Thyroid gland (tissue), 4 donors: ENCODE results near the gene LMNTD1. TPM values are rescaled to one million over a fixed set of nuclear protein-coding genes. Genes with fewer than 3 reads are reported as not detected.
"Not testable (repeated sequence)": the region's sequence is repeated elsewhere in the genome, so short reads cannot be mapped to it uniquely, and the experiment has no call there.

Source experiments
- DNase-seq, 2 donors: peaks; one replicate each; pipeline ENCODE4 v3.0.0-alpha.2; 2019
- H3K27ac ChIP-seq, 3 donors: fragments of 200-600 bp; sonication (generic); 1 replicate in 2 of 3; 2 replicates in 1 of 3; pipeline ENCODE4 v1.5.1; 2016 to 2019; ENCODE audit warnings: mild to moderate bottlenecking in 1 of 3, moderate library complexity in 1 of 3
- H3K27me3 ChIP-seq: fragments of 200-600 bp; sonication (generic); one replicate; pipeline ENCODE4 v1.5.1; 2019
- H3K36me3 ChIP-seq, 2 donors: fragments of 200-600 bp; sonication (generic); one replicate each; pipeline ENCODE4 v1.5.1; 2016 to 2019
- H3K4me1 ChIP-seq, 2 donors: fragments of 200-600 bp; sonication (generic); one replicate each; pipeline ENCODE4 v1.5.1; 2017 to 2019
- H3K4me3 ChIP-seq, 3 donors: fragments of 200-600 bp; sonication (generic); replicated peaks in 1 of 3; 1 replicate in 2 of 3; 2 replicates in 1 of 3; pipeline ENCODE4 v1.5.1; 2016; ENCODE audit warnings: mild to moderate bottlenecking in 1 of 3
- H3K9me3 ChIP-seq: fragments of 200-600 bp; sonication (generic); one replicate; pipeline ENCODE4 v1.5.1; 2017
- POLR2A ChIP-seq, 2 donors: fragments of 450-650 bp; IDR thresholded peaks; one replicate each; pipeline ENCODE4 v1.6.1; 2017; ENCODE audit warnings: antibody characterized with exemption in 2 of 2, mild to moderate bottlenecking in 2 of 2, moderate library complexity in 1 of 2
- WGBS, 2 donors: methylation state at CpG; one replicate each; pipeline ENCODE4 v1.1.5; 2017; 5-methylcytosine and 5-hydroxymethylcytosine counted together
- intact Hi-C: fragments of 100-400 bp; cut with DNase I; formaldehyde crosslinking; loops from one replicate; pipeline ENCODE4 v1.15.1; 2023
- small RNA-seq: library from RNA; depleted of rRNA; stranded (forward); fragments of <200 nt; gene quantifications from one replicate; pipeline ENCODE3, GENCODE V24; 2016
- total RNA-seq, 4 donors: library from RNA; depleted of rRNA; stranded (reverse); fragments of >200 nt; gene quantifications; one replicate each; pipeline ENCODE4 v1.2.3, GENCODE V29; 2016
- TF ChIP-seq, protein P1 (sequence below), 6 experiments: fragments of 200-600 bp in 3 of 6; fragments of 450-650 bp in 3 of 6; sonication (generic) in 3 of 6; IDR thresholded peaks; one replicate each; pipeline ENCODE4 v1.5.1; 2016 to 2019; ENCODE audit warnings: antibody characterized with exemption in 6 of 6, mild to moderate bottlenecking in 2 of 6, inconsistent platforms in 1 of 6, moderate library complexity in 1 of 6

The LMNTD1 gene
- total RNA-seq, 4 donors from 2014 or later: 0.27 to 2.3 (median 0.67) TPM; not detected in 1

- Histone ChIP-seq H3K9me3 (no peaks in the 10 kb centered on the region), H3K4me3 (no peak overlapping the region), H3K27me3 (no peaks in the 10 kb centered on the region), H3K27ac (peak overlapping the region in 1 of 3 donors; percentile 40), H3K4me1 (peaks cover 16% of the 10 kb centered on the region in 2 donors), H3K36me3 (no peaks in the 10 kb centered on the region)
- WGBS, 2 donors: 54 to 78% methylated on average over 3 of the region's 3 CpGs
- TF ChIP-seq, protein P1, sequence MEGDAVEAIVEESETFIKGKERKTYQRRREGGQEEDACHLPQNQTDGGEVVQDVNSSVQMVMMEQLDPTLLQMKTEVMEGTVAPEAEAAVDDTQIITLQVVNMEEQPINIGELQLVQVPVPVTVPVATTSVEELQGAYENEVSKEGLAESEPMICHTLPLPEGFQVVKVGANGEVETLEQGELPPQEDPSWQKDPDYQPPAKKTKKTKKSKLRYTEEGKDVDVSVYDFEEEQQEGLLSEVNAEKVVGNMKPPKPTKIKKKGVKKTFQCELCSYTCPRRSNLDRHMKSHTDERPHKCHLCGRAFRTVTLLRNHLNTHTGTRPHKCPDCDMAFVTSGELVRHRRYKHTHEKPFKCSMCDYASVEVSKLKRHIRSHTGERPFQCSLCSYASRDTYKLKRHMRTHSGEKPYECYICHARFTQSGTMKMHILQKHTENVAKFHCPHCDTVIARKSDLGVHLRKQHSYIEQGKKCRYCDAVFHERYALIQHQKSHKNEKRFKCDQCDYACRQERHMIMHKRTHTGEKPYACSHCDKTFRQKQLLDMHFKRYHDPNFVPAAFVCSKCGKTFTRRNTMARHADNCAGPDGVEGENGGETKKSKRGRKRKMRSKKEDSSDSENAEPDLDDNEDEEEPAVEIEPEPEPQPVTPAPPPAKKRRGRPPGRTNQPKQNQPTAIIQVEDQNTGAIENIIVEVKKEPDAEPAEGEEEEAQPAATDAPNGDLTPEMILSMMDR (IDR thresholded peaks at IDR 0.05): no peak
- no peak for TF ChIP-seq POLR2A (IDR thresholded peaks at IDR 0.05)
- no peak for DNase-seq
- intact Hi-C loops: loop anchor here (10.0 kb wide), 1 partner anchor 591 kb away; no protein-coding TSS in a partner anchor
These were observed 119.3 kb downstream of the LMNTD1 start for GRCh38 chr12:25433581-25434325.

- no peak for DNase-seq
- H3K36me3 ChIP-seq: no peaks in the 10 kb centered on the region
- intact Hi-C loops: loop anchor here (10.0 kb wide), 1 partner anchor 592 kb away; no protein-coding TSS in a partner anchor
- no peaks in the 10 kb centered on the region for H3K9me3 ChIP-seq
- TF ChIP-seq POLR2A (IDR thresholded peaks at IDR 0.05): no peak
- TF ChIP-seq, protein P1 (IDR thresholded peaks at IDR 0.05): no peak
- no peak overlapping the region for H3K4me3 ChIP-seq
- peak overlapping the region in 1 of 3 donors; percentile 40 for H3K27ac ChIP-seq
- no peaks in the 10 kb centered on the region for H3K27me3 ChIP-seq
- peaks cover 16% of the 10 kb centered on the region in 2 donors for H3K4me1 ChIP-seq
These were observed 120.1 kb downstream of the LMNTD1 start for GRCh38 chr12:25433024-25433423.

DNA sequence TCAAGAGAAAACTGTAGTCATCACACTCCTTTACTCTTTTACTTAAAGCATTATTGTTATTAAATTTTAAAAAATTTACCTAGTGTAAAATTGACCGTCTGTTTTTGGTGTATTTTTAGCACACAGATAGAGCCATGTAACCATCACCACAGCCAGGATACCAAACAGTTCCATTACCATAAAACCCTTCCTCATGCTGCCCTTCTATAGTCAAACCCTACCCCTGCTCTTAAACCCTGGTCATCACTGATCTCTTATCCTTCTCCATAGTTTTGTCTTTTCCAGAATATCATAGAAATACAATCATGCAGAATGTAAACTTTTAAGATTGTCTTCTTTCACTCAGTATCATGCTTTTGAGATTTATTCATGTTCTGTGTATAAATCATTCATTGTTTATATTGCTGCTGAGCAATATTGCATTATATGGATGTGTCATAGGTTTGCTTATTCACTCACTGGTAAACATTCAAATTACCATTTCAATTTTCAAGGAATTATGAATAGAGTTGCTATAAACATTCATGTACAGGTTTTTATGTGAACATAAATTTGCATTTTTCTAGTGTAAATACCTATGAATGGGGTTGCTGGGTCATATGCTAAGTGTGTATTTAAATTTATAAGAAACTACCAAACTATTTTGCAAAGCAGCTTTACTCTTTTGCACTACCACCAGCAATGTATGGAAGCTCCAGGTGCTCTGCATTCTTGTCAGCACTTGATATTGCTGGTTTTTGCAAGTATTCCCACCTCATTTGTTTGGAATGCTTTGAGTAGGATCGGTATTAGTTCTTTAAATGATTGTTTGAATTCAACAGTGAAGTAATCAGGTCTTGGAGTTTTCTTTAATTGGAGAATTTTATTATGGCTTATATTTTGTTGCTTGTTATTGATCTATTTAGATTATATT lies 125.5 kb downstream of the LMNTD1 start:
- no peak for TF ChIP-seq POLR2A (IDR thresholded peaks at IDR 0.05)
- no peak for DNase-seq
- intact Hi-C loops: no loop called here
- no peaks in the 10 kb centered on the region for H3K36me3 ChIP-seq
- no peaks in the 10 kb centered on the region for H3K27me3 ChIP-seq
- H3K9me3 ChIP-seq: no peaks in the 10 kb centered on the region
- H3K4me3 ChIP-seq: no peak overlapping the region
- no peak overlapping the region for H3K27ac ChIP-seq
- WGBS, 2 donors: 78 to 85% methylated on average over 2 of the region's 2 CpGs
- H3K4me1 ChIP-seq: peaks cover 6 to 8% of the 10 kb centered on the region in 2 donors

DNA sequence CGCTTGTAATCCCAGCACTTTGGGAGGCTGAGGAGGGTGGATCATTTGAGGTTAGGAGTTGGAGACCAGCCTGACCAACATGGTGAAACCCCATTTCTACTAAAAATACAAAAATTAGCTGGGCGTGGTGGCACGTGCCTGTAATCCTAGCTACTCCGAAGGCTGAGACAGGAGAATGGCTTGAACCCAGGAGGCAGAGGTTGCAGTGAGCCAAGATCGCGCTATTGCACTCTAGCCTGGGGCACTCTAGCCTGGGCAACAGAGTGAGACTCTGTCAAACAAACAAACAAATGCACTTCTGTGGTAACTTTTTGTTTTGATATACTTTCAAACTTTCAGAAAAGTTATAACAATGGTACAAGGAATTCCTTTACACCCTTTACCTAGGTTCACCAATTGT lies 126.3 kb downstream of the LMNTD1 start:
- WGBS, 2 donors: 94 to 95% methylated on average over 6 of the region's 6 CpGs
- DNase-seq, H3K27ac ChIP-seq, H3K36me3 ChIP-seq, H3K9me3 ChIP-seq, H3K4me3 ChIP-seq, H3K27me3 ChIP-seq, intact Hi-C loops, H3K4me1 ChIP-seq: not testable (repeated sequence)

Small RNA genes lying within 50 kb of the gene (small RNA-seq; reads per million reads assigned to genes)
- not detected for gene TUBB4BP1
